Effector CD8-positive, alpha-beta T cell (primary cell): ENCODE results near the gene MYOF.
"Not testable (repeated sequence)": the region's sequence is repeated elsewhere in the genome, so short reads cannot be mapped to it uniquely, and the experiment has no call there.

Experiments
- DNase-seq: peaks from one replicate; lab custom pipeline; 2025; lab: John Stamatoyannopoulos, UW

MYOF gene

DNA sequence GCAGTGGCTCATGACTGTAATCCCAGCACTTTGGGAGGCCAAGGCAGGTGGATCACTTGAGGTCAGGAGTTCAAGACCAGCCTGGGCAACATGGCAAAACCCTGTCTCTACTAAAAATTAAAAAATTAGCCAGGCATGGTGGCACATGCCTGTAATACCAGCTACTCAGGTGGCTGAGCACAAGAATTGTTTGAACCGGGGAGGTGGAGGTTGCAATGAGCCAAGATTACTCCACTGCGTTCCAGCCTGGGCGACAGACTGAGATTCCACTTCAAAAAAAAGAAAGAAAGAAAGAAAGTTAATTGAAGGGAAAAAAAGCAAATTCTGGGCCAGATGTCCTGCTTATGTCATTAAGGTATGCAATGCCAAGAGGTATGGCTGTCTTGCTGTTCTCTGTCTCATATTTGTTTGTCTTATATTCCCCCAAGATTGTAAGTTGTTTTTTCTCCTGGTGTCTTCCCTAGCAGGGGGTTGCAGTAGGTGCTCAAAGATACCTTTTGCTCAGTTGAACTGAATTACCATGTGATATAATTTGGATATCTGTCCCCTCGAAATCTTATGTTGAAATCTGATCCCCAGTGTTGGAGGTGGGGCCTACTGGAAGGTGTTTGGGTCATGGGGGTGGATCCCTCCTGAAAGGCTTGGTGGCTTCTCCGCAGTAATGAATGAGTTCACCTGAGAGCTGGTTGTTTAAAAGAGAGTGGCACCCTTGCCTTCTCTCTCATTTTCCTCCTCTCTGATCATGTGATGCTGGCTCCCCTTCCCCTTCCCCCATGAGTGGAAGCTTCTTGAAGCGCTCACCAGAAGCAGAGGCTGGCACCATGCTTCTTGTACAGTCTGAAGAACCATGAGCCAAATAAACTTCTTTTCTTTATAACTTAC, 60.9 kb downstream of the MYOF start:
- no peak for DNase-seq

DNA sequence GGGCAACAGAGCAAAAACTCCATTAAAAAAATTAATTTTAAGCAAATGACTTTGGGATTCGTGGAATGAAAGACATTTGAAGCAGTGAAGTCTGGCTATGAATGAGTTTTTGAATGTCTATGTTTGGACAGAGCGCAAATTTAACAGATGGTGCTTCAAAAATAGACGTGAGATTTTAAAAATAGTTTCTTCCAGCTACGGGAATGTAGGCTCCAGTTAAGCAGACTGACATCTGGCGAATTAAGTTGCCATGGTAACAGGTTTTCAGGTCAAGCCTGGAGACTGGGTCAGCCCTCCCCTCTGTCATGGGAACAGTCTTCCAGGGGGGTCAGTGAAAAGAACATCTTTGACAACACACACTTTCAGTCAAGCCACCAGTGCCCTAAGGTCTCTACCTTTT, 62.0 kb downstream of the MYOF start:
- DNase-seq: no peak

DNA sequence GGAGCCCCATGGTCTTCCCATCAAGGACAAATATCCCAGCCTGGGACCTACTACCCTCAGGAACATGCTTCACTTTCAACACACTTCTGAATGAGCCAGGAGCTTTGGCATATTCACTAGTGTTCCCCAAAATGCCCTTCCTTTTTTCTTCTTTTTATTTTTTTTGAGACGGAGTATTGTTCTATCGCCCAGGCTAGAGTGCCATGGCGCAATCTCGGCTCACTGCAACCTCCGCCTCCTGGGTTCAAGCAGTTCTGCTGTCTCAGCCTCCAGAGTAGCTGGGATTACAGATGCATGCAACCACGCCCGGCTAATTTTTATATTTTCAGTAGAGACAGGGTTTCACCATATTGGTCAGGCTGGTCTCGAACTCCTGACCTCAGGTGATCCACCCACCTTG, 63.1 kb downstream of the MYOF start:
- DNase-seq: not testable (repeated sequence)

DNA sequence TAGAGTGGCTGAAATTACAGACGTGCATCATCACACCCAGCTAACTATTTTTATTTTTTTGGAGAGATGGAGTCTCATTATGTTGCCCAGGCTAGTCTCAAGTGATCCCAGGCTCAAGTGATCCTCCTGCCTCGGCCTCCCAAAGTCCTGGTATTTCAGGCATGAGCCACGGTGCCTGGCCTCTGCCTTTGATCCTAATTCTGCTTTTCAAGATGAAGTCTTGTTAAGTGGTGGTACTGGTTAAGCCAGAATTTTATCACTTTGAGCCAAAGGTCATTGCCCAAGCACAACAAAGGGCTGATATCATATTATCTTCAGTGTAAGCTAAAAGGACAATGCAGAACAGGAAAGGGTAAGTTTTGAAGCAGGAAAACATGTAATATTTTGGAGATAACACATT, 64.2 kb downstream of the MYOF start:
- DNase-seq: no peak

DNA sequence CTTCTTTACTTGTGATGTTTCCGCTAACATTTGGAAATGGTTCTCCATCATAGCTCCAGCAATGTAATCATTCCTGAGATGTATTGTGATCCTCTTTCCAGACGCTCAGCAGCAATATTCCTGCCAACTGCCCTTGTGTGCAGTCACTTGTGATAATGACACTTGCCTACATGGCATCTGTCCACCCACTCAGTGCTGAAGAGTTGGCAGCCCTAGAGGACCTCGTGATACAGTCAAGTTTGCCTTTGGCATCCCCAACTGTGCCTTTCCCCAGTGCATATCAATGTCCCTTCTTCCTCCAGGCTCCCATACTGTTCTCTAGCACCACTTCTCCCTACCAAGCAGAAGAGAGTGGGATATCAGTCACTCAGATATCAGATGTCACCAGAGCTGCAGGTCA, 64.9 kb downstream of the MYOF start:
- no peak for DNase-seq

DNA sequence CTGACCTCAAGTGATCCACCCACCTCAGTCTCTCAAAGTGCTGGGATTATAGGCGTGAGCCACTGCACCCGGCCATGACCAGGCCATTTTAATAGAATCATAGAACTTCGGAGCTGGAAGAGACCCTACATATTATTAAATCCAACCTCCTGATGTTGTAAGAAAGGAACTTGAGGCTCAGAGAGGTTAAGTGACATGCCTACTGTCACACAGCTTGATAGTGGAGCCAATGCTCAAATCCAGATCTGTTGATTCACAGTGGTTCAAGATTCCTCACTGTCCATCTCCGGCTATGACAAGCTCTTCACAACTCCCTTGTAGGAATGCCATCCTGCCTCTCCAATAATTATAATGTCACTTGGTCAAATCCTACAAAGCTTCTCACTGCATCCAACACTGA, 65.3 kb downstream of the MYOF start:
- no peak for DNase-seq

DNA sequence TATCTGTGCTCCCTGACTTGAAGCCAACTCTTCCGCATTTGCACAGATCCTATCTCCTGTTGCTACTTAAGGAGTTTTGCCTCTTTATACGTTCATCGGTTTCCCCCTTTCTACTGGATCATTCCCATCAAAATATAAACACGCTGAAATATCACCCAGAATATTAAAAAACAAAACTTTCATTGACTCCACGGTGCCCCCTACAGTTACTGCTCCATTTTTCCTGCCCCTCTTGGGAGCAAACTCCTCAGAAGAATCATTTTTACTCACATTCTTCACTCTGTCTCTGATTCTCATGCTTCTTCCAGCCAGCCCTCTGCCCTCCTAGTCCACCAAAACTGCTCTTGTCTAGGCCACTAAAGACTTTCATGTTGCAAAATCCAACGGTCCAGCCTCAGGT, 66.4 kb downstream of the MYOF start:
- no peak for DNase-seq

DNA sequence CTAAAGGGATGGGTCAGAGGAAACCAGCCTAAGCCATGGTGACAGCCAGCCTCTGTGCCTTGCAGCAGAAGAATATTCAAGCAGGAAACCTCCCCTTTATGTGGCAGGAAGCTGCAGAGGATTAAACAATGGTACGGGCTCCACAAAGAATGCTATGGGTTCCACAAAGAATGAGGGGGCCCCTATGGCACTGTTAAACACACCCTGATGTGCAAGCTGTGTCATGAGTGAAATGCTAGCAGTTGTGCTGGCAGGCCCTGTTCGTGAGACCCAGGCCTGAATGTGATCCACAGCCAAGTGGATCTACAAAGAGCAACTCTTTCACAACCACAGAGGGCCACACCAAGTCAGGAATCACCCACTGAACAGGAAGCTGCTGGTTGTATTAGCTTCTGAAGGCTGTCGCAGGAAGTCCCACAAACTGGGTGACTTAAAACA, 68.9 kb downstream of the MYOF start:
- no peak for DNase-seq

DNA sequence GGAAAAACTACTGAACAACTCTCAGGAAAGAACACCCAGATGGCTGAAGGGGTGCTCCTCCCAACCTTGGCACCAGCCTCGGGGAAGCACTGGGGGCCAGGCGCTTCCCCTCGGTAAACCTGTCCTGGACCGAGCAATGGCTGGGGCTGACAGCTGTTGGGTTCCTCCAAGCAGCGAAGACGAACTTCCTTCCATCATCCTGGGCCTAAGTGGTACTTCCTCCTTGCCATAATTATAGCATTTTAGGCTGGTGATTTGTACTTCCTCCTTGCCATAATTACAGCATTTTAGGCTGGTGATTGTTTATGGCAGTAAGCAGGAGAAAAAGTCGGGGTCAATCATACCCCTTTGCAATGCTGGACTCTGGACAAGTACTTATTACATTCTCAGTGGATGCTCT, 69.3 kb downstream of the MYOF start:
- DNase-seq: no peak

DNA sequence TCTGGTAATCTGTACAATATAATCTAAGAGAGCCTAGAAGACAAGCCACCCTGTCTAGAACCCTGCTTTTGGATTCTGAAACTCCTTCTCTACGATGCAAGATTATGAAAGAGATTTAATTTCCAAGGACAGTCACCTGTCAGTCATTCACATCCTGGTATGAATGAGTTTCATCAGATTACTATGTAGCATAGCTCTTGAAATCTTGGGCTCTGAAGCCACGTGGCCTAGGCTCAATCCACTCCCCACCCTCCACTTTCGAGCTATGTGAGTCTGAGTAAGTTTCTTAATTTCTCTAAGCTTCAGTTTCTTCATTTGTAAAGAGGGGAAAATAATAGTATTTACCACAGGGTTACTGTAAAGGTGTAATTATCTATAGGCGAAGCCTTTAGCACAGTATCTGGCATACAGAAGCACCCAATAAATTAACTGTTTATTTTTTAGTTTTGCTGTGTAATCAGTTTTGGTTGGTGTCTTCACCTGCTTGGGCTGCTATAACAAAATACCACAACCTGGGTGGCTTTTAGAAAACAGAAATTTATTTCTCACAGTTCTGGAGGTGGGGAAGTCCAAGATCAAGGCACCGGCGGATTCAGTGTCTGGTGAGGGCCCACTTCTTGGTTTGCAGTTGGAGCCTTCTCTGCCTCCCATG, 71.3 kb downstream of the MYOF start:
- DNase-seq: no peak

DNA sequence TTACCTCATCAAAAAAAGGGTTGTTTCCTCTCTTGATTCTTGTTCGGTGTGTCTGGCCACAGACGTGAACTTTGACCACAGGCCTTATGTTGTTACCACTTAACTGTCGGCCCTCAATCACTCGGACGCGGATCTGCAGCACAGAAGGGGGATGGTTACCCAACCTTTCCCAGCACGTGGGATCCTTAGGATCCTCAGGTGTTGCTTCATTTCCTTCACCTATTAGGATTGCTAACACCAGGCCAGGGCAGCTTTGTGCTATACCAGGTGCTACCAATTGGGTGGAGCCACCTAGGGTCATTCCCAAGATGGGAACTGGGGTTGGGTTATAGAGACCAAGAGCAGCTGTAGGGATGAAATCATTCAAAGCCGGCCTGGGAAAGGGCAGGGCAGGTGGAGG, 73.4 kb downstream of the MYOF start:
- no peak for DNase-seq

DNA sequence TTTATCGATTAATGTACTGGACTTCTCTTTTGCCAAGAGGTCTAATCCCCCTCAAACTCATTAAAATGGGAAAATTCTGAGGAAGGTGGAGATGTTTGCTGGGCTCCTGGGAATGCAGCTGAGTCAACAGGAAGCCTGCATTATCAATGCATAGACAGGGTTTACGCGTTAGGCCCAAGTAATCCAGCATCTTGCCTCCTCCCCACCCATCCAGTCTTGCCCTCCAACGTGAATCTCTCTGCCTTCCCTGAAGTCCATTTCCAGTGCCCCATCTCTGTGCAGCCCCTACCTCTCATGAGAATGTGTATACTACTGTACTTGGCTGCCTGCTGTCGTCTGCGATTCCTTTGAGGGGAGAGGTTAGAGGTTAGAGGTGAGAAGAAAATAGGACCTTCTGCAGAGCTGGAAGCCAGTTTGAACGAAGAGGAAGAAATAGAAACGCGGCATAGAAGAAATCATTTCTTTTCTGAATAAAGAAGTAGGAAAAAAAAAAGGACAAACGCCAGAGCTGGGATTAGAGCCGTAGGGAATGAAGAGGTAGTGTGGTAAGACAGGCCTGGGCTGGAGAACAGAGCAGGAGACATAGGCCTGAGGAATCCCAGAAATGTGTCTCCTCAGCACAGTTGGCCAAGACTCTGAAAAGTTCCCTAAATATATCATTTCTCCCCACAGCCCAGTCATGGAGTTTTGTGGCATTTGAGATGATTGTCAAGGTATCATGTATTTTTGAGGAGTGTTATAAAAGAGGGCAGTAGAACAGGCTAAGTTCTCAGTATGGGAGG, 75.6 kb downstream of the MYOF start:
- no peak for DNase-seq

DNA sequence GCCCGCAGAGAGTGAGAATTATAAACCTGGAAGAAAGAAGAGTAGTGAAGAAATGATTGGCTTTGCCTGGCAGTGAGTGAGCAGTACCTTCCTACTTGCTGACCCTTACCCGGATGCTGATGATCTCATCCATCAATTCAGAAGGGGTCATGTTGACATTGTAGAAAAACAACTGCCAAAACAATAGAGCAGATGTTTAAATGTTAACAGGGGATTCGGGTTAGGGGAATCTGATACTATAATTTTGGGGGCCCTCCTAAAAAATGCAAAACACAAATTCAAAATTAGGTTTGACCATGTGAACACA, 78.1 kb downstream of the MYOF start:
- DNase-seq: no peak

DNA sequence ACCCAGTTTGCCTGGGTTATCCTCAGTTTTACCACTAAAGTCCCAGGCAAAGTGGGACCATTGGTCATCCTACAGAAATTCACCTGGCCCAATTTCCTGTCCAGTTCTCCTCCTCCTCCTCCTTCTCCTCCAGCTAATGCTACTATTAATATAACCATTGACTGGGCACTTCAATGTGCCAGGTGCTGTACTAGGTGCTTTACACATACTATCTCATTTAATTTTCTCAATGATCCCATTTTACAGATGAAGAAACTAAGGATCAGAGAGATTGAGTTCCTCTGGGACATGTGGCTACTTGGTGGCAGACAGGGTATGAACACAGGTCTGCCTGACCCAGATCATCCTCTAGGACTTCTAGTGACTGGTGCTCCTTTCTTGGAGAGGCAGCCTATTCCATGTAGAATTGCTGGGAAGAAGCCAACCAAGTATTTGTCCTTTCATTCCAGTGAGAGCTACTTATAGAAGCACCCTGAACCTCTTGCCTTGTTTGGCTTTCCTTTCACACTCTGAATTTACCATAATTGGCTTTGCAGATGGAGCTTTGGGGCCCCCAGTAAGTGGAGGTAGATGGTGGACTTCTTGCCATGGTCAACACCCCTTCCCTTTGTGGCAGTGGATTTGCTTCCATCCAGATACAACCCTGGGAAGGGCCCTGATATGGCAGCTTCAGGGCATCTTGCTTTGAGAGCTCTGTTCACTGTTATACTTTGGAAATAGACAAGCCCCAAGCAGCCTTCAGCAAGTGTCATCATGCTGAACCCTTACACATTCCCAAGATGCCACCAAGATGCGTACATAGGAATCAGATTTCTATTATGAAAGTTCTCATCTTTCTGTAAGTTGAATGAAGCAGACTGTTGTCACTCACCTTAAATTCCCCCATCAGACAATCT, 78.7 kb downstream of the MYOF start:
- DNase-seq: no peak

DNA sequence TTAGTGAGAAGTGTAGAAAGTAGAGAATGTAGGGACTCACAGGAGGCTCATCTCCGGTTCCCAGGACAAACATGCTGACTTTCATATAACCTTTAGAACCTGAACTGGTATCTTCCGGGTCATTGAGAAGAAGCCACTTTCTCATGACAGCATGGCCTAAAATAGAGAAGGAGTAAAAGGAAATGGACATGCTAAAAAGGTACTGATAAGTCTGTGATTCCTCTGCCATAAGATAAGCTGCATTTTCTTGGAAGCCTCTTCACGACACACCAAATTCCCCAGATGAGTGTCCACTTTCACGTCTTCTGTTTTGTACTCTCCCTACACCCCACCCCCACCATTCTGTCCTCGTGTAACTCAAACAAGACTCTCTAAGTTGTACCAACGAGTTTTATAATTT, 79.9 kb downstream of the MYOF start:
- no peak for DNase-seq

DNA sequence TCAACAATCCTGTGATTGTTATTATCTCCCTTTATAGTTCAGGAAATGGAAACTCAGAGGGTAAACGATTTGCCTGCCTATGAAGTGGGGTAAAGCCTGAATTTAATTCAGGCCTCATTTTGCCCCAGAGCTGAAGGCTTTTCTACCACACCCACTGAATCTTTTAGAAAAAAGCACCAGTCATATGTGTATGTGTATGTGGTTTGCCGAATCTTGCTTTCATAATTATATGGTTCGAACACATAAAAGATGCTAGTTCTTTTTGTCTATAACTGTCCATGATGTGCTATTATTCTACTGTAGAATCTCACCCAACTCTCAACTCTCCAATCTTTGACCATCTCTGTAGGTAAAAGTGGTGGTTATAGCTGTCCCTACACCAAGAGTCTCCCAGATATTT, 83.6 kb downstream of the MYOF start:
- no peak for DNase-seq

DNA sequence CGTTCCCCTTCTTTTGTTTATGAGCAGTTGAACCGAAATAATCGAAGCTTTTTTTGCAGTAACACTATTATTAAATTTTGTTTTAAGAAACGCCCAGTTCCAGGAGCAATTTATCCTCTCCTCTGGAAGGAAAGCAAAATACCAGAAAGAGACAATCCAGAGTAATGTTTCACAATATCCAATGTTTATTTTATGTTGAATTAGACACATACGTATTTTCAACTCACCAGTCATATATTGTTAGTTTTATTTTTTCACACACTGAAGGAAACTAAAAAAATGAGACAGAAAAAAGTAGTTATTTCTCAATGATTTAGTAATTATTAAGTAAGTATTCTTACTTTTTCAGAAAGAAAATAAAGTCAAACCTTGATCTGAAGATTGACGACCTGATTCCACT, 85.1 kb downstream of the MYOF start:
- no peak for DNase-seq

DNA sequence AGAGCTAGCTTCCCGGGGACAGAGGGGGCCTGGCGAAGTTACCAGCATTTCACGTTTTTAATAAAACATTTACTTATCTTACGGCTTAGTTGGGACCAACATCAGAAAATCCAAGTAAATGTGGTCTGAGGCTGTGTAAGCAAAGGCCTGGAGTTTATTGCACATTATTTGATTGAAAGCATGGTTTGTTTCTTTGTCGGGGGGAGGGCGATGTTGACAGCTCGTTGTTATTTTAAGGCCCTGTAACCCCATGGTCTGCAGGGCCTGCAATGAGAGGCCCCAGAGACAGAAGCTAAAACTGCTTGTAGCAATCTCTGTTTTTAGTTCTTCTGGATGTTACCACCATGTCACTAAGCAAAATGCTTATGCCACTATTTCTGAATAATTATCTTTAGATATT, 88.9 kb downstream of the MYOF start:
- DNase-seq: no peak

DNA sequence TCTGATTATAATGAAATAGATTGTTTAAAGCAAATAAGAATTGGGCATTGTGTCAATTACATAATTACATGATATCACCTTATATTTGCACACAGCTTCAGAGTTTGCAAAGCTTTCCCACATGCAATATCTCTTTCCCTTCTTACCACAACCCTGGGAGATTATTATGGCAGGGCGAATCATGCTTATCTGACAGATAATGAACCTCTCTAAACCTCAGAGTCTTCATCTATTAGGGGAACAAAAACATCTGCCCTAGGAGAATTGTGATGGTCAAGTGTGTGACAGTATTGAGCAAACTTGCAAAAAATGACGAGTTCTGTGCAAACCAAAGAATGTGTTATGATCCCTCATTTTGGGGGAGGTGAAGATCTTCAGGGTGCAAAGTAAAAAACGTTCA, 90.0 kb downstream of the MYOF start:
- DNase-seq: no peak

DNA sequence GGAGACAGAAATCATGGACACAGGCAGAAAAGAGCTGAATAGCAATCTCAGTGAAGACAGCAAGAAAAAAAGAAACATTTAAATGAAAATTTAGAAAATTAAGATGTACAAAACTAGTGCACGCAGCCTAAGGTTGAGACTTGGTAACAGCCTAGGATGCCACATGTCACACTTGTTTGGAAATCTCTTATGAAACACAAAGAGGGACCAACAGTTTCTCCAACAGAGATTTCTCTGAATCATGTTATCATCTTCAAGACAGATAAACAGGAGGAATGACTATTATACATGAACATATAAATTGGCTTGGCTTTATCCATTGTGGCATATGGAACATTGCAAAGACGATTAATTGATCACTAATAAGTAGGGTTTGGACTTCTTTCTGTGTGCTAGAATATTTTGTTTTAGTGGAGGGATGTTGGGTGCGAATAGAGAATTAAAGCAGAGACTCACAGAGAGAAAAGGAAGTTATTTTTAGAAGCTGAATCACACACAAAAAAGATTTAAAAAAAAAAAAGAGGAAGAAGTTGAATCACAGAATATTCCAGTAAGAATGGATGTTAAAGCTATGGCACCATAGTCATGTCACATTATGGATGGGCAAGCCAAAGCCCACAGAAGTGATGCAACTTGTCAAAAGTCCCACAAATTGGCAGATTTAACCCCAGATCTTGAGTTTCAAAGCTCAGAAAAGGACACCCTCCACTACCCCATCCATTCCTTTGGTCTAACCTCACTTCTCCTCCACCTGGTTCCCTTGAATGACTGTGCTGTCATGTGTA, 91.6 kb downstream of the MYOF start:
- no peak for DNase-seq
